Putamen (tissue), 1 donor: ENCODE data around the gene BARX1.
"Not testable (repeated sequence)": the region's sequence is repeated elsewhere in the genome, so short reads cannot be mapped to it uniquely, and the experiment has no call there.

Experiments
- DNase-seq: peaks from one replicate; pipeline ENCODE4 v3.0.0-alpha.2; 2016; ENCODE audit warnings: low spot score

Gene BARX1

DNA sequence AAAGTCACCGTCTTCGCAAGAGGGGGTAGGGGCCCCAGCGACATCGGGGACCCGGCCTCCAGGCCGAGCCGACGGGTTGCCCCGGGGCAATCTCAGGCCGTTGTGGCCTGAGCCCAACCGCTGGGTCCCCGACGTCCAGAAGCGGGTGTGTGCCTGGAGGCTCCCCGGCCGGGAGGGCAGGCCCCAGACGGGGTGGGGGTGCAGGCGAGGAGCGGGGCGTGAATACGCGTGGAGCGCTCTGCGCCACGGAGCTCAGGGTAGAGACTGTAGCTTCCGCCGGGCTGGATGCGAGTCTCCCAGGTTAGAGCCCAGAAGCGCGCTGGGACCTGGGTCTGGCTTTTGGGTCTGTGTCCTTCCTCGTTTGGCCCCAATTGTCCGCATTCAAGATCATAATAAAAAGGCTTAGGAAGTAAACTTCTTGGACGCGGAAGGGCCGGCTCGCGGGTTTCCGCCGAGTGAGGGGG, 3.5 kb downstream of the BARX1 start:
- no peak for DNase-seq

DNA sequence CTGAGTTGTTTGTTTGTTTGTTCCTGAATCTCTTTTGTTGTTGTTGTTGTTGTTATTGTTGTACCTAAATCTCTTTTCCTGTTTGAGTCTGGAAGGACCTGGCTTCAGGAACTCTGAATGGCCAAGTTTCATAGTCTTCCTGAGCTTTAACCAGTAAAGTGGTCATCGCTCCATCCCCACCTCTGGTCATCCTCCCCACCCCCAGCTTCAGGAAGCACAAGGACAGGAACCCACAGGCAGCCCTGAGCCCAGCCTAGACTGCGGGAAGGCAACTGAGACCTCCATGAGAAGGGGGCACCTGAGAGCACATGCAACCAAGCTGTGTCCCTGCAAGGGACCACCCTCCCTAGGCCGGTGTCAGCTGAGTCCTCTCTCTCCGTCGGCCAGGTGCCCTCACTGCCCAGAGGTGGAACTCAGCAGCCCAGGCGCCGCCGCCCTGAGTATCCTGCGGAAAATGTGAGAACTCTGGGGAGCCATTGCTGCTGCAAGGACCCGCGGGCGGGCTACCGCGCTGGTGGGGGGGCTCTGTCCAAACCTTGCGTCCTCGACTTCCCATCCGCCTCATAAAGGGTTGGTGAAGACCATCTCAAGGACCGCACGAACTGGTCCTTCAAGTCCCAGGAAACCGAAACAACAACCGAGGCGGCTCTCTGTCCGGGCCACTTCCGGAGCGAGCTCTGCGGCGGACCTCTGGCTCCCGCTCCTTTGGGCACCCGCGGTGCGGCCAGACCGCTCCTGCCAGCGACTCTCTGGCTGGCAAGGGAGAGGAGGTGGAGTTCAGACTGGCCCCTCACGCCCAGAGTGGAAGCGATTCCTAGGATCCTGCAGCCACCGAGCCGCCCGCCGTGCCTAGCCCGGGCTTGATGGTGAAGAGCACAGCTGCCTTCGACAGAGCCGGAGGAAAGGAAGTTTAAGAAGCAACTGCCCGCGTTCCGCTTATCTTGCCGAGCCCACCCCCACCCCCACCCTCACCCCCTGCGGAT, 4.2 kb downstream of the BARX1 start:
- no peak for DNase-seq

DNA sequence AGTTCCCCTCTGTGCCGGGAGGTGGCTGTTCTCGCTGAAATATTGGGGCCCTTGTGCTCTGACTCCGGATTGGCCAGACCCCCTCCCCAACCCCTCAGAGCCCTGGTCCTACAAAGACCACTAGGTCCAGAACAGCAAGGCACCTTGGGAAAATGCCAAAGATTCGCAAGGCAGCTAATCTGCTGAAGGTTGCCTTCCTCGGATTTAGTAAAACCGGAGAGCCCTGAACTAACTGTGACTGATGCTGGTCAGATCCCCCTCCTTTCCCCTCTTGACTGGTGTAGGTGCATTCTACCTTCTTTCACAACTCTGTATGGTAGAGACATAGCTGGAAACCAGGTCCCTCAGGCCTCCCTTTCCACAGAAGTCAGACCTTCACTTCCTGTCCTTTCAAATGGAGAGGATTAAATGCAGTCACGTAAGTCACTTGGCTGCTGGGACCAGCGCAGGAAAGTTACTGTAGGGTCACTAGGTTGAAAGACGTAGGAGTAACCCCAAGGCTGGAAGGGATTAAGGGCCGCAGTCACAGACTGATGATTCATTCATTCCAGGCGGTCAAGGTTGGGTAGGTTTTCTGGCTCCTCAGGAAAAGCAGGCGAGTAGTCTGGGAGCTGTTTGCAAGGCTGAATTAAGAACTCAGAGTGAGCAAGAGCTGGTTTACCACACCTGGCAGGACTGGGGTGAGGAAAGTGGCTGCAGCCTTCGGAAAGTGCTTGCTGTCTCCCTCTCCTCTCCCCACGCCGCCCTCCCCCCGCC, 5.3 kb downstream of the BARX1 start:
- no peak for DNase-seq

DNA sequence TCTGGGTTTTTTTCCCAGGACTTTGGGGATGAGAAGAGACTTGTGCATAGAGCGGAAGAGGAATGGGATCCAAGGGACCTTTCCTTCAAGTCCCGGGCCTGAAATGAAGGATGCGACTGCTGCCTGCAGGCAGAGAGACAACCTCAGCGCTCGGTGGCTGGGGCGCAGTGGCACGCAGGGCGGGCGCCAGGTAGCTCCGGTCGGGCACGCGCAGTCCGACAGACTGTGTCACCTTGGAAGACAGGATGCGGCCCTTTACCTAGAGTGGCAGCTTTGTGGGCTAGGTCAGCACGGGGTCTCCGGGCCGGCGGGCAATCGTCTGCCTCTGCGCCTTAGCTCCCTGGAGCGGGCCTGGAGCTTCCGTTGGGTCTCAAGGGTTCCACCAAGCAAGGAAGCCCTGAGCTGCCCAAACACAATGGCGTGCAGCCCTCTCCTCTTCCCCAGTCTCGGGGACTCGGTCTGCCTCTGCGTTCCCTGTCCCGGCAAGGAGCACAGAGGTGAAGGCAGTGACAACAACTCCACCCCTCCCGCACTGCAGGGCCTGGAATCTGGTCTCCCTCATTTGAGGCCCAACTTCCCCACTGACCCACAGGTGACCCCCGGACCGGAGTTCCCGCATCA, 6.0 kb downstream of the BARX1 start:
- no peak for DNase-seq

DNA sequence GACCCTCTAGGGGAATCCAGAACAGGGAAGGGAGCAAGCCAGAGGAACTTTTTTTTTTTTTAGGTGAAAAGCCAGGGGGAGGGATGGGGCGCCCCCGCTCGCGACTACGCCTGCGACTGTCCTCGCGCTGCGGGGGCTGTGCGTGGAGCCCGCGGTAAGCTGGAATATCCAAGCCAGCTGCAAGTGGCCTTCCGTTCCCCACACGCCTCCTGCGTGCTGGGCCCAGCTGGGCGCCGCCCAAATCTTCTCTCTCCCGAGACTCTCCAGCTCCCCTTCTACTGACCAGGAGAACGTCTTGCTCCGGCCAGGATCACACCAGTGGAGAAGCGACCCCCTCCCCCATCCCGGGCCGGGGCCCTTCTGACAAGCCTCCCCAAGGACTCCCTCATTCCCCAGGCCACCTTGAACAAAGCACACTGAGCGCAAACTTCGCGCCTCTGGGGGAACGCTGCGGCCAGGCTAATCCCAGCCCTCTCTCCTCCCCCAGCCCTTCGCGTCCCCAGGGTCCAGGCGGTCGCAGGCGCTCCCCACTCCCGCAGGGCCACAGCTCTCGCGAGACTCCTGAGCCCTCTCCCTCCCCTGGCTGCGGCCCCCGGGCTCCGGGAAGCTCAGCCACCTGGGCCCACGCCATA, 6.6 kb downstream of the BARX1 start:
- DNase-seq = no peak

DNA sequence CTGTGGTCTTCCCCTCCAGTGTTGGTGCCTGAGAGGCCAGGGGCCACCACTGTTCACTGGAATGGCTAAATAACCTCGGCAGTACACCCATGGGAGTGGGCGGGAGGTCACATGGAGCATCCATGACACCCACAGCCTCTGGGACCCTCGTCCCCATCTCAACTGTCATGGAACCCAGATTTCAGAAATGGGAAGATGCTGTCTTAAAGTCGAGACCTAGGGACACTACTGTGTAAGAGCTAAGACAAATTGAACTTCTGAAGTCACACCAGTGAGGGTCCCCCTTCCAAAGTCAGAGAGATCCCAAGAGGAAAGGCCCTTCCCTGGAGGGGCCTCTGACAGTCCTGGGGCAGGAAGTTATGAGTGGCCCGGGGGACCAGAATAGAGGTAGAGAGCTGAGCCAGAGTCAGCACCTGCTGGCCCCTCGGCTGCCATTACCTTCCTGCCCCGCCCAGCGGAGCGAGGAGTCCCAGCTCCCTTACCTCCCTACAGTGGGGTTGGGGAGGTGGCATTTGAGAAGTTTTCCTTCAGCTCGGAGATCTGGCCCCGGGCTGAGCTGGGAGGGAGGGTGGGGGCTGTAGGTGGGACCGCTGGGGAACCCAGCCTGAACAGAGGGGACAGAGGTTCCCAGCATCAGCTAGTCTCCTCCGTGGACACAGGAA, 7.6 kb downstream of the BARX1 start:
- no peak for DNase-seq

DNA sequence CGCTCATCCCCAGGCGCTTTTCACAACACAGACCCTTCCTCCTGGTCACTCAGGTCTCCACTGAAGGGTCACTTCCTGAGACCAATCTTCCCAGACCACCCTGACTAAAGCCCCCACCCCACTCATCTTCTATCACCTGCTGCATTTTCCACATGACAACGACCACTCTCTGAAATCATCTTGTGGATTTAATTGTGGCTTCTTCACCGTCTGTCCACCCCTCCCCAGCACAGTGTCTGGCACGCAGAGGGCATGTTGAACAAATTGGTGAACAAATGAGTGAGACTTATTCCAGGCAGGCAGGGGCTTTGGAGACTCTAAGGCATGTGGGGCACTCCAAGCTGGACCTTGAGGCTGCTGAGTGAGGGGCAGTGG, 8.8 kb downstream of the BARX1 start:
- no peak for DNase-seq

DNA sequence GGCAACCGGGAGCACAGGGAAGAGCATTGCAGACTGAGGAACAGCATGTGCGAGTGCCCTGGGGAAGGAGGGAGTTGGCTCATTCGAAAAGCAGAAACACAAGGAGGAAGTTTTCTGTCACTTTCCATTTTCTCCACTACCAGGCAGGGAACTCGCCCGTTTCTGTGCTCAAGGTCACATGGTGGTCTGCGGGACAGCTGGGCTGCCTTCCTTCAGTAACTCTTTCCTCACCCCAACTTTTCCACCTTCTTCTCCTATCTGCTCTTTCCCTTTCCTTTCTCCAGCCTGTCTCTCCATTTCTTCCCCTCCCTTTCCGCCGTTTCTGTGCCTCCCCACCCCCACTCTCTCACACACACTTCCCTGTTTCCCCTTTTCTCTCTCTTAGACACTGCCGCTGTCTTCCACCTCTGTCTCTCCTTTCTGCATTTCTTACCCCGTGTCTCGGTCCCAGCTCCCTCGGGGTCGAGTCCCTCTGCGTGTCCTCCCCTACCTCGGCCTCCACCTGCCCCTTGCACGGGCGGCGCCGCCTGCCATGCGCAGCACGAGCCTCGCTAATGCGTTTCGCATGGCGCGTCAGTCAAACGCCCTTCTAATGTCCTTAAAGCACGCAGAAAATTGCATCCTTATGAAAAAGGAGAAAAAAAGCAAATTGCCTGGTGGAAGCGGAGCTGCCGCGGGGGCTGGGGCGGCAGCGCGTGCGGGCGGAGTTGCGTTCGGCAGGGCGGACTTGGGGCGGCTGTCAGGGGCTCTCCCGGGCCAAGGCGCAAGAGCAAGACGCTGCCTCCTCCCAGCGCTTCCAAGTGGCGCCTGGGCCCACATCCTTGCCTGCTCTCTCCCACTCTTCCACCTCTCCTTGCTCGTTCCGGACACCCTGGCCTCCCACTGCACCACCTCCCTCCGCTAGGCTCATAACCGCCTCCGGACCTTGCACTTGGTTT, 9.5 kb downstream of the BARX1 start:
- no peak for DNase-seq

DNA sequence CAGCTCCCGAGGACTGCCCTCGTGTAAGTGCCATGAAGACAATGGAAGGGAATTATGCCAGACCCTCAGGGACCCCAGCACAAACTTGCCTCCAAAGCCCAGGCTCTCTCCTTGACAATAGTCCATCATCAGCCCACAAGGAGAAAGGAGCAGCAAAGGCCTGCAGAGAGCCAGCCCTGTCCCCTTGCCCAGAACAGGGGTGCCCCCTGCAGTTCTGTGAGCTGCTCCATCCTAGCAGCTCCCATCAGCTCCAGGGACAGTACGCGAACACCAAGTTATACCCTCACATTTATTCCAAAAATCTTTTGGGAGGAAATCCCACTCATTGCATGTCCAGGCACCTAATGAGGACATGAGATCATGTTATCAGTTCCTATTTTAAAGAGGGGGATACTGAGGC, 11.1 kb downstream of the BARX1 start:
- DNase-seq = no peak

DNA sequence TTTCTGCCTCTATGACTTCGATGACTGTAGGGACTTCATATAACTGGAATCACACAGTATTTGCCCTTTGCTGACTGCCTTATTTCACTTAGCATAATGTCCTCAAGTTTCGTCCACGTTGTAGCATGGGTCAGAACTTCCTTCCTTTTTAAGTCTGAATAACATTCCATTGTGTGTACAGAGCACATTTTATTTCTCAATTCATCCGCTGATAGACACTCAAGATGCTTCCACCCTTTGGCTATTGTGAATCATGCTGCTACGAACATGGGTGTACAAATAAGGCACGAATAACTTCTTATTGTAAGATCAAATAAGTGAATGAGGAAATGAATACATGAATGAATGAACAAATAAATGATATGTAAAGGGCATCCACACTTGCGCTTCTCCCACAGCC, 13.0 kb downstream of the BARX1 start:
- no peak for DNase-seq

DNA sequence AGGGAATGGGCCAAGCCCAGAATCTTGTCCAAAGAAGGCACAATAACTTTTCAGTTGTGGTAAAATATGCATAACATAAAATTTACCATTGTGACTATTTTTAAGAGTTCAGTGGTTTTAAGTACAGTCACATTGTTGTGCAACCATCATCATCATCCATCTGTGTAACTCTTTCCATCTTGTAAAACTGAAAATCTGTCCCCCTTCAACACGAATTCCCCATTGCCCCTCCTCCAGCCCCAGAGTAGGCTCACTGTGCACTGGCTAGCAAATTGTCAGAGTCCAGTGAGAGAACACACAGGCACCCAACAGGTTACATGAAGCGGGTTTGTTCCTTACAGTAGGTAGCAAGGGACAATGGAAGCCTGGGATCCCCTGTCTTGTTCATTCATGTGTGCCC, 13.7 kb downstream of the BARX1 start:
- DNase-seq = no peak

DNA sequence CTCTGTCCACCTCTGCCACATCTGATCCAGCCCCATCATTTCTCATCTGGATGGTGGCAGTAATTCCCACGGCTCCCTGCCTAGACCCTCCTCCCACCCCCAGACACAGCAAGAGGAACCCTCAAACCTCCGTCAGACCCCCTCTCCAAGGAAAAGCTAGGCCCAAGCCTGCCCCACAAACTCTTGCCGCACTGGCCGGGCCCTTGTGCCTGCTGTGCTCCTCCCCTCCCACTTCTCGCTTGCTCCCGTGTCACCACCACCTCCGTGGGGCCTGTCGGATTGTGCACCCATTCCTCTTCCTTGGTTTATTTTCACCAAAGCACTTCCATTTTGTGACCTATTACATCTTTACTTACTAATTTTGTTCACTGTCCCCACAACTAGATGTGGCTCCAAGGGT, 14.2 kb downstream of the BARX1 start:
- DNase-seq = no peak

DNA sequence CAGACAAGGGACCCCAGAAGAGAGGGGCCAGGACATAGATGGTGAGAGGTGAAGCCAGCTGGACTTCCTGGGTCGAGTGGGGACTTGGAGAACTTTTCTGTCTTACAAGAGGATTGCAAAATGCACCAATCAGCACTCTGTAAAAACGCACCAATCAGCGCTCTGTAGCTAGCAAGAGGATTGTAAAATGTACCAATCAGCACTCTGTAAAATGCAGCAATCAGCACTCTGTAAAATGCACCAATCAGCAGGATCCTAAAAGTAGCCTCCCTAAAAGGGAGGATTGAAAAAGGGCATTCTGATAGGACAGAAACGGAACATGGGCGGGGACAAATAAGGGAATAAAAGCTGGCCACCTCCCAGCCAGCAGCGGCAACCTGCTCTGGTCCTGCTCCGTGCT, 15.6 kb downstream of the BARX1 start:
- DNase-seq = not testable (repeated sequence)

DNA sequence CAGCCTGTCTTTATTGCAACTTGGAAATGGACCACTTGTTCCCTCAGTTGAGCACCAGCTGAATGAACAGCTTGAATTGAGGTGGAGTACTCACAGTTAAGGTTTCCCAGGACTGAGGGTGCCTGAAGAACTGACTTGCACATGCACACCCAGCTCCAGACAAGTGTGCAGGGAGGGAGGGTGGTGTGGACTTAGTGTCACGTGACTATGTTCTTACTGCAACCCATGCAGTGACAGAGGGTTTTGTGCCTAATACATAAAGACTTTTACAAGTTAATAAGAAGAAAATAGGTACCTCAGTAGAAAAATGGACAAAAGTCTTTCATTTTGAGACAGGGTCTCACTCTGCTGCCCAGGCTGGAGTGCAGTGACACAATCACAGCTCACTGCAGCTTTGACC, 18.0 kb downstream of the BARX1 start:
- DNase-seq = no peak

DNA sequence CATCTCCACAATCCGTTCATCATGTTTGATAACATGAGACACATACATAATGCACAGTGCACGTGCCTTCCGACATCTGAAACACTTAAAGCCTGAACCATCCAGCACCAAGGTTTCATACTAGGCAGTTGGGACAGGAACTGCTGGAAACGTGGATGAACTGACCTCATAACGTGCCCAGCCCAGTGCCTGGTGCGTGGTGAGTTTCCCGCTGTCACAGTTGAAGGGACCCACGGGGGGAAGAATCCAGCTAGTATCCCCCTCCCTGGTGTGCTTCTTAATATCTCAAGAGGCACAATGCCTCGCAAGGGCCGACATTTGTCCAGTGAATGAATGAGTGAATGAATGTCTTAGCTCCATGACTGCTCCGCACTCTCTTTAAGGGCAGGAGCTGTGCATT, 23.2 kb downstream of the BARX1 start:
- DNase-seq = no peak

DNA sequence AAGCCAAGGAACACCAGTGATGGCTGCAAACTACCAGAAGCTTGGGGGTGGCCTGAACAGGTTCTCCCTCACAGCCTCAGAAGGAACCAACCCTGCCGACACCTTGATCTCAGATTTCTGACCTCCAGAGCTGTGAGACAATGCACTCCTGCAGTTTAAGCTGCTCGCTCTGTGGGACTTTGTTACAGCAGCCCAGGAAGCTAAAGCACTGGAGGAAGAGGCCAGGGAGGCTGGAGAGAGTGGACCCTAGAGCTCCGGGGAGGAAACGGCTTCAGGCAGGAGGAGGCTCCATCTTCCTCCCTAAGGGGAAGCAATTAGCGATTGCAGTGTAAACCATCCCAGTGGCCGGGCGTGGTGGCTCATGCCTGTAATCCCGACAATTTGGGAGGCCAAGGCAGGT, 25.1 kb downstream of the BARX1 start:
- DNase-seq = no peak

DNA sequence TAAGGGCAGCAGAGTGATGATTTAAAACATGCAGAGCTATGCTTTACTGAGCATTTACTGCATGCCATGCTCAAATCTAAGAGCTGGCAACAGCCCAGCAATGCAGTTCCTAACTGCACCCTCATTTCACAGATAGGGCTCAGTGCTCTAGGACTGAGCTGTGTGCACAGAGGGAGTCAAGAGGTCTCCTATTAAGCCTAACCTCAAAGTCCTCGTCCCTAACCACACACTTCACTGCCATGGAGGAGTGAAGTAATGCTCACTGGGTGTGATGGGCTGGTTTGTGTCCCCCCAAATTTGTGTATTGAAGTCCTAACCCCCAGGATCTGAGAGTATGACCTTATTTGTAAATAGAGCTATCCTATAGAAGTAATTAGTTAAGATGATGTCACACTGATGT, 25.9 kb downstream of the BARX1 start:
- no peak for DNase-seq

DNA sequence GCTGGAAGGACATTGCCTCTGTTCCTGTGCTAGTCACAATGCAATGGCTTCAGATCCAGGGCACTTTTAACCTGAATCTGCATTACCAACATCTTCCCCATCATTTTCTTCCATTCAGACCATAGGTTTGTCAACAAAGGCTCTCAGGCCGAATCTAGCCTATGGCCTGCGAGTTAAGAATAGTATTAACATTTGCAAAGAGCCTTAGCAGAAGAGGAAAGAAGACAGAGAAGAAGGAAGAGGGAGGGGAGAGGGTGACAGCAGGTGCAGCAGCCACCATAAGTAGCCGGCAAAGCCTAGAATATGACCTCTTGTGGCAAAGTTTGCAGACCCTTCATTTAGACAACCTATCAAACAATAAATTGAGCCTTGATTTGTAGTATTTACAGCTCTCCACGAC, 32.6 kb downstream of the BARX1 start:
- DNase-seq = no peak

DNA sequence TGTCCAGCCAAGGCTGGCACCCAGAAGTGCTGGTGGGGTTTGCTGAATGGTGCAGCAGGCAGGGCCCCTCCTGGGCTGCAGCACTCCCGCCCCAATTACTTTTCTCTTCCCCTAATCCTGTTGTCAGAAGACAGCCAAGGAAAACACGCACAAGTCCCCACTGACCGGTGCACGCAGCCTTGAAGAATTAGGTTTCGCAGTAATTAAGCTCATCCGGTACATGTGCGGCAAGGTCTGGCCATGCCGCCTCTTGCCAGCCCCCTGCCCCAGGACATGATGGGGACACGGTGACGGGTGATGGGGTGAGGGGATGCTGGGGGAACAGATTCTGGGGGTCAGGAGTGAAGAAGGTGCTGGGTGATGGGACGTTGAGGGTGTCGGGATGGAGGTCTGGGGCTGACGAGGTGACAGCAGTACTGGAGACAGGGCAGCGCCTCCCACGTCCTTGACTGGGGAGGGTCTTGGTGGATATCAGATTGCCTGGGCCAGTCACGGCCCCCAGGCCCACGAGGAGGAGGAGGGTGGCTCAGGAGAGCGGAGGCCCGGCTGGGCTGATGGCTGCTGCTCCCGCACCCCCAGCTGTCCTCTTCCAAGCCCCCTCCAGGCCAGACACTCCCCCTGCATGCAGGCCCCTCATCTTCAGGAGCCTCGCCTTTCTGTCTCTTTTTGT, 34.9 kb downstream of the BARX1 start:
- no peak for DNase-seq

DNA sequence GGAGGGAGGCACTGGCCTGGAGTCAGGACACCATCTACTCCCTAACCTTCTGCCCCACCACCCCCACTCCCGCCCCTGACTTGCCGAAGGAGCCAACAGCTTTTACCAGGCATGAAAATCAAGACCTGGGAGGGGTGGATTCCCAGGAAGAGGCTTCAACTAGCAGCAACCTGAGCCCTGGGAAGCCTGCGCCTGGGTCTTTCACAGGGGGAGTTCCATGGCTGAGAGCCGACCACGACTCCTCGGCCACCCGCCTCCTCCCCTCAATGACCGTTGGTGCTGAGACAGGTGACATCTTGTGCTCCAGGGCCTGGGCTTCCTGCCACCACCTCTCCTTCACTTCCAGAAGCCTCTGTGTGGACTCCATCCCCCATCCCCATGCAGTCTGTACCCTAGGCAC, 37.1 kb downstream of the BARX1 start:
- DNase-seq = no peak
